ENCODE data around the gene GNPNAT1. TPM values are rescaled to one million over a fixed set of nuclear protein-coding genes. Genes with fewer than 3 reads are reported as not detected.
"Not testable (repeated sequence)": the region's sequence is repeated elsewhere in the genome, so short reads cannot be mapped to it uniquely, and the experiment has no call there.

GNPNAT1 gene
- total and polyA plus RNA-seq, 2 donors from 2014 or later = 13.8 to 22.2 TPM

GRCh38 chr14:52767058-52767833, 24.2 kb downstream of the GNPNAT1 start:
- Histone ChIP-seq H3K4me1 (ENCODE audit: control insufficient read depth in 2 of 3, insufficient read depth in 2 of 3, low read depth in 1 of 3, low read length in 3 of 3) (no peaks in the 10 kb centered on the region), H3K27me3 (ENCODE audit: control insufficient read depth, insufficient read depth, low read length) (no peaks in the 10 kb centered on the region), H3K27ac (ENCODE audit: low read depth in 2 of 2, low read length in 2 of 2) (no peak overlapping the region), H3K4me3 (ENCODE audit: low read length in 3 of 3) (no peak overlapping the region), H3K36me3 (ENCODE audit: control insufficient read depth in 2 of 3, insufficient read depth in 3 of 3, low read length in 3 of 3) (peaks cover 2 to 16% (median 7%) of the 10 kb centered on the region in 3 donors), H3K9ac (ENCODE audit: low read length in 3 of 3) (no peak overlapping the region), H3K9me3 (ENCODE audit: control insufficient read depth in 2 of 3, insufficient read depth in 1 of 3, low read length in 3 of 3) (no peaks in the 10 kb centered on the region)
- TF ChIP-seq CTCF (IDR thresholded peaks at IDR 0.05; ENCODE audit: borderline replicate concordance, extremely low read depth, insufficient read depth) = no peak
- intact Hi-C loops (cut with DNase I) = no loop called here
- DNase-seq = no peak
- FAIRE-seq = no peak

DNA sequence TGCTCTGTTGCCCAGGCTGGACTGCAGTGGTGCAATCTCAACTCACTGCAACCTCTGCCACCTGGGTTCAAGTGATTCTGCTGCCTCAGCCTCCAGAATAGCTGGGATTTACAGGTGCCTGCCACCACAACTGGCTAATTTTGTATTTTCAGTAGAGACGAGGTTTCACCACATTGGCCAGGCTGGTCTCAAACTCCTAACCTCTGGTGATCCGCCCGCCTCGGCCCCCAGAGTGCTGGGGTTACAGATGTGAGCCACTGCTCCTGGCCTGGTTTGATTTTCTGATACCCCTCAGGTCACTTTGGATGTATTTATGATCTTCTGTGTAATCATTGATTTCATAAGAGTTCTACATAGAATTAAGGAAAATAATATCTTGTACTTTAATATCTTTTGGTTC, 28.5 kb downstream of the GNPNAT1 start:
- H3K27ac ChIP-seq (ENCODE audit: low read depth in 2 of 2, low read length in 2 of 2); DNase-seq; H3K4me1 ChIP-seq (ENCODE audit: control insufficient read depth in 2 of 3, insufficient read depth in 2 of 3, low read depth in 1 of 3, low read length in 3 of 3); H3K9ac ChIP-seq (ENCODE audit: low read length in 3 of 3); H3K36me3 ChIP-seq (ENCODE audit: control insufficient read depth in 2 of 3, insufficient read depth in 3 of 3, low read length in 3 of 3); H3K9me3 ChIP-seq (ENCODE audit: control insufficient read depth in 2 of 3, insufficient read depth in 1 of 3, low read length in 3 of 3); FAIRE-seq; H3K4me3 ChIP-seq (ENCODE audit: low read length in 3 of 3); H3K27me3 ChIP-seq (ENCODE audit: control insufficient read depth, insufficient read depth, low read length); intact Hi-C loops (cut with DNase I): not testable (repeated sequence)

GRCh38 chr14:52759145-52759544, 32.3 kb downstream of the GNPNAT1 start:
- Histone ChIP-seq H3K27ac (ENCODE audit: low read depth in 2 of 2, low read length in 2 of 2) (no peak overlapping the region), H3K9me3 (ENCODE audit: control insufficient read depth in 2 of 3, insufficient read depth in 1 of 3, low read length in 3 of 3) (no peaks in the 10 kb centered on the region), H3K36me3 (ENCODE audit: control insufficient read depth in 2 of 3, insufficient read depth in 3 of 3, low read length in 3 of 3) (peaks cover 0 to 9% (median 4%) of the 10 kb centered on the region in 3 donors), H3K4me3 (ENCODE audit: low read length in 3 of 3) (no peak overlapping the region), H3K9ac (ENCODE audit: low read length in 3 of 3) (no peak overlapping the region), H3K27me3 (ENCODE audit: control insufficient read depth, insufficient read depth, low read length) (no peaks in the 10 kb centered on the region), H3K4me1 (ENCODE audit: control insufficient read depth in 2 of 3, insufficient read depth in 2 of 3, low read depth in 1 of 3, low read length in 3 of 3) (no peaks in the 10 kb centered on the region)
- TF ChIP-seq CTCF (IDR thresholded peaks at IDR 0.05; ENCODE audit: borderline replicate concordance, extremely low read depth, insufficient read depth) = no peak
- no peak for DNase-seq
- intact Hi-C loops (cut with DNase I) = no loop called here
- no peak for FAIRE-seq

- Histone ChIP-seq H3K4me1 (ENCODE audit: control insufficient read depth in 2 of 3, insufficient read depth in 2 of 3, low read depth in 1 of 3, low read length in 3 of 3) (no peaks in the 10 kb centered on the region), H3K27ac (ENCODE audit: low read depth in 2 of 2, low read length in 2 of 2) (no peak overlapping the region), H3K27me3 (ENCODE audit: control insufficient read depth, insufficient read depth, low read length) (no peaks in the 10 kb centered on the region), H3K4me3 (ENCODE audit: low read length in 3 of 3) (no peak overlapping the region), H3K9me3 (ENCODE audit: control insufficient read depth in 2 of 3, insufficient read depth in 1 of 3, low read length in 3 of 3) (no peaks in the 10 kb centered on the region), H3K9ac (ENCODE audit: low read length in 3 of 3) (no peak overlapping the region), H3K36me3 (ENCODE audit: control insufficient read depth in 2 of 3, insufficient read depth in 3 of 3, low read length in 3 of 3) (peaks cover 0 to 9% (median 4%) of the 10 kb centered on the region in 3 donors)
- DNase-seq (no peak), FAIRE-seq (no peak)
- intact Hi-C loops (cut with DNase I) = no loop called here
- no peak for TF ChIP-seq CTCF (IDR thresholded peaks at IDR 0.05; ENCODE audit: borderline replicate concordance, extremely low read depth, insufficient read depth)
These were observed 35.6 kb downstream of the GNPNAT1 start for GRCh38 chr14:52755607-52756316.

Data from kidney (tissue), 14 donors.